HG03103 (cell line): ENCODE results near the gene SHC2.
"Not testable (repeated sequence)": the region's sequence is repeated elsewhere in the genome, so short reads cannot be mapped to it uniquely, and the experiment has no call there.

ENCODE experiments used
- ATAC-seq: cut with Tn5 transposase; IDR thresholded peaks from one replicate; pipeline ENCODE4 v1.9.1; 2021; ENCODE audit warnings: low read depth; ENCODE audit not compliant: unreplicated experiment

The SHC2 gene

DNA sequence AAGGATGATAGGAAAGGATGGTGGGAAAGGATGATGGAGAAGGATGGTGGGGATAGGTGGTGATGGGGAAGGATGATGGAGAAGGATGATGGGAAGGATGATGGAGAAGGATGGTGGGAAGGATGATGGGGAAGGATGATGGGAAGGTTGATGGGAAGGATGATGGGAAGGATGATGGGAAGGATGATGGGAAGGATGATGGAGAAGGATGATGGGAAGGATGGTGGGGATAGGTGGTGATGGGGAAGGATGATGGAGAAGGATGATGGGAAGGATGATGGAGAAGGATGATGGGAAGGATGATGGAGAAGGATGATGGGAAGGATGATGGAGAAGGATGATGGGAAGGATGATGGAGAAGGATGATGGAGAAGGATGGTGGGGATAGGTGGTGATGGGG, 67.3 kb downstream of the SHC2 start:
- not testable (repeated sequence) for ATAC-seq

DNA sequence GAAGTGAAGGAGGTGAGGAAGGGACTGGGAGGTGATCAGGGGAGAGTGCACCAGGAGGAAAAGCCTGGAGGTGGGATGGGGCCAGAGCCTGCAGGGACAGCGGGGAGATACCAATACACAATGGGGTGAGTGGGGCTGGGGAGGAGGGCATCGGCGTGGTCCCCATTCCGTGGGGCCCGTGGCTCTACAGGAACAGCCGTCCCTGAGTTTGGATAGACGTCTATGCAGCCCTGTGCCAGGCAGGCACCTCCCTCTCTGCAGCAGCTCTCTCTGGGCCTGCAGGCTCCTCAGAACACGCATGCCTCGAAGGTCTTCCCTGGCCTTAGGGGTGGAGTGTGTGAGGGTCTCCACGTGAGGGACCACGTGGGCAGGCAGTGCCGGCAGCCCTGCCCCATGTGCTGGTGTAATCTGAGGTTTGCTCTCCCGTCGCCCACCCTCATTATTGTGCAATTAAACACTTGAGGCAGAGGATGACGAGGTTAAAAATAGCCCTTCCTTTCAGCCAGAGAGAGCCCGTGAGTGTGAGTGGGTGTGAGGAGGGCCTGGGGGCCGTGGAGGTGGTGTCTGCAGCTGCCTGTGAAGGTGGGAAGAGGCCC, 68.4 kb downstream of the SHC2 start:
- no peak for ATAC-seq

DNA sequence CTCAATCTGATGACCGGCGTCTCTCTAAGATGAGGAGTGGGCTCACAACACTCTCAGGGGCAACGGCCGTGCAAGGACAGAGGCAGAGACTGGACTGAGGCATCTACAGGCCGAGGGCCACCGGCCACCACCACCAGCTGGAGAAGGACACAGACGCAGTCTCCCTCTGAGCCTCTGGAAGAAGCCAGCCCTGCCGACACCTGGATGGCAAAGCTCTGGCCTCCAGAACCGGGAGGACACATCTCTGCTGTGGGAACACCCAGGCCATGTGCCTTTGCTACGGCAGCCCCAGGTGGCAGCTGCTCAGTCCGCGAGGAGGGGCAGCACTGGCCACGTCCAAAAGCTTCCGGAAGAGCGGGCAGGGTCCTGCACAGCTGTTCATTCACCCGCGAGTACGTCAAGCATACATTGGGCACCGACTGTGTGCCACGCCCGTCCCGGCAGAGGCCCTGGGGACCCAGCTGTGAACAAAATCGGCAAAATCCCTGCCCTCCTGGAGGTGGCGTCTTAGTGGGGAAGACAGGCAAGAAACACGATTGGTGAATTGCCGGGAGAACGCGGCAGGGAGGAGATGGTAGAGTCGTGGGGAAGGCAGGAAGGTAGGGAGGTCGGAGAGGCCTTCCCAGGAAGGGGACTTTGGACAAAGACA, 69.0 kb downstream of the SHC2 start:
- no peak for ATAC-seq

DNA sequence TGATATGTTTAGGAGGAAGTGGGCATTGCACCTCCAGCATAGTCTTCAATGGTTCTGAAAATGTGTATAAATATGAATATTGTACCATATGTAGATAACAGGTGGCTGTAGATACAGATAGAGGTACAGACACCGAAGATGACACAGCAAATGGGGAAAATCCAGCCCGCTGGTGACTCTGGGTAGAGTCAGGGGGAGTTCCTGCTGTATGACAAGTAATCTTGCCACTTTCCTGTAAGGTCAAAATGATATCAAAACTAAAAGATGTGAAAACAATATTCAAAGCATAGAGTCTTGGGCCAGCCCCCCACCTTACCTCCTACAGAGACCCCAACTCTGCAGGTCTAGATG, 69.7 kb downstream of the SHC2 start:
- no peak for ATAC-seq

DNA sequence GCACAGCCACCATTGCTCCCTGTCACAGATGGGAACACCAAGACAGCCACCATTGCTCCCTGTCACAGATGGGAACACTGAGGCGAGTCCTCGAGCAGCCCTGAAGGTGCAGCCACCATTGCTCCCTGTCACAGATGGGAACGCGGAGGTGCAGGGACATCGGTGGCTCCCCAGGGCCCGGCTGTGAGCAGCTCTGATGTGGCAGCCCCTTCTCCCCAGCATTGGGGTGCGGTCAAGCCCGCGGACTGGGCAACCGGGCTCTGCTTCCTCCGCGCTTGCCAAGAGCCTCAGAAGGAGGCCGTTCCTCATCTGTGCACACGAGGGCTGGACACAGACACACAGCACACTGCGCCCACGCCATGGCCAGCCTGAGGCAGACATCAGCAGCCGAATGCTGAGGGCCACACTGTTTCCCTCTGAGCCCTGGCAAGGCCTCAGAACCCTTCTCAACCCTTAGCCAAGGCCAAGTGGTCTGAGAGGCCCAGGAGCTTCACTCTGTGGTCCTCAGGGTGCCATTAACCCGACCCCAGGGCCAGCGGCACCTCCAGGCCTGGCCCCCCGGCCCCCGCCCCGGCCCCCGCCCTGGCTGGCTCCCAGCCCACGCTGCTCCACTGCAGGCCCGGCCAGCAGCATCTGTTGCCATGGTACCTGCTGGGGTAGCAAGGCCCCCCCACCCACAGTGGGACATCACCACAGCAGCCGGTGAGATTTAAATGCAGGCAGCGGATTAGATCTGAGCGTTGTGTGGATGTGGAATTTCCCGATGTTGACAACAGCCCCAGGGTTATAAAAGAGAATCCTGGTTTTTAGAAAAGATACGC, 70.2 kb downstream of the SHC2 start:
- no peak for ATAC-seq

DNA sequence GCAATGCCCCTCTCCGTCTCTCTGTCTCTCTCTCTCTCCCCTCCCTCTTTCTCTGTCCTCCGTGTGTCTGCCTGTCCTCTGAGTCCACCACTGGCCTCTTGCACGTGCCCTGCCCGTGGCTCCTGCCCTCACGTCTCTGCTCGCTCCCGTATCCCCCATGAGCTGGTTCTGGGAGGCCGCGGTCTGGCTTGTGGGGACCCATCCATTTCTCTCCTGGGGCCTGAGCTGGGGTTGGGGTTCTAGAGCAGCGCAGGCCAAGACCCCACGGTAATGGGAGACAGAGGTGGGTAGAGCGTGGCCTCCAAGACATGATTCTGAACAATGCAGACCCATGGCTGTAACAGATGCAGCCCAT, 70.9 kb downstream of the SHC2 start:
- ATAC-seq = no peak

DNA sequence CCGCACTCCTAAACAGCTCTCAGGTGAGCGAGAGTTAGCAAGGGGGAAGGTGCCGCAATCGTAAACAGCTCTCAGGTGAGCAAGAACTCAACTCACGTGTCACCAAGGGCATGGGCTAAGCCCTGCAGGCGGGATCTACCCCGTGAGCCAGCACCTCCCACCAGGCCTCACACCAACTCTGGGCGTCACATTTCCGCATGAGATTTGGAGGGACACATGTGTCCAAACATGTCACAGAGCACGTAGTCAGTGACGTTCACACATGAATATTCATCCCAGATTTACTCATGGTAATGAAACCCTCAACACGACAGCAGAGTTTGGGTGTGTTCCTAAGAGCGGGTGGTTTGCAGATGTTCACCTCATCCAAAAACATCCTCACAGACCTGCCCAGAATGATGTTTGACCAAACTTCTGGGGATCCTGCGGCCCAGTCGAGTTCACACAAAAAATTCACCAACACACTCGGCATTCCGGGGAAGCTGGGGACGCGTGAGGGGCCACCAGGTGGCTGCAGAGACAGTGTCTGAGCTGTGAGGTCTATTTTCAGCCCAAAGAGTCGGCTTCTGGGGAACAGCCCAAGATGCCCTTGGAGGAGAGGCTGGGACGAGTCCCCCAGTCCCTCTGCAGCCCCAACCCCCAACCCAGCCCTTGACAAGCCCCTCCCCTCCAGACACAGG, 71.4 kb downstream of the SHC2 start:
- no peak for ATAC-seq

DNA sequence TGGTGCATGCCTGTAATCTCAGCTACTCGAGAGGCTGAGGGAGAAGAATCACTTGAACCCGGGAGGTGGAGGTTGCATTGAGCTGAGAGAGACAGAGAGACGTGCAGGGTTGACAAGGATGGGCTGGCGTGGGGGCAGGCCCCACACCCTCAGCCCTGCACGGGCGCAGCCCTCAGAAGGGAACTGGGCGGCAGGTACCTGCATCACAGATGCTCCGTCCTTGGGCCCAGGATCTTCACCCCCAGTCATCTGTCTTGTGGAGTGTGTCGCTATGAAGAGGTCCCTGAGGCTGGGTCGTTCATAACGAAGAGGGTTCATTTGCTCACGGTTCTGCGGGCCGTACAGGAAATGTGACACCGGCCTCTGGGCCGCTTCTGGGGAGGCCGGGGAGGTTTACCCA, 72.1 kb downstream of the SHC2 start:
- ATAC-seq = no peak

DNA sequence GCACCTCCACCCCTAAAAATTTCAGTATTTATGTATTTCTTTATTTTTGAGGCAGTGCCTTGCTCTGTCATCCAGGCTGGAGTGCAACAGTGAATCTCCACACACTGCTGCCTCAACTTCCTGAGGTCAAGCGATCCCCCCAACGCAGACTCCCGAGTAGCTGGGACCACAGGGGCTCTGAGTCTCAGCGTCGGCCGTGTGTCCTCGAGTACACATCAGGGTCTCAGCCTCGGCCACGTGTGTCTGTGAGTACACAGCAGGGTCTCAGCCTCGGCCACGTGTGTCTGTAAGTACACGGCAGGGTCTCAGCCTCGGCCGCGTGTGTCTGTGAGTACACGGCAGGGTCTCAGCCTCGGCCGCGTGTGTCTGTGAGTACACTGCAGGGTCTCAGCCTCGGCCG, 73.1 kb downstream of the SHC2 start:
- ATAC-seq = no peak

DNA sequence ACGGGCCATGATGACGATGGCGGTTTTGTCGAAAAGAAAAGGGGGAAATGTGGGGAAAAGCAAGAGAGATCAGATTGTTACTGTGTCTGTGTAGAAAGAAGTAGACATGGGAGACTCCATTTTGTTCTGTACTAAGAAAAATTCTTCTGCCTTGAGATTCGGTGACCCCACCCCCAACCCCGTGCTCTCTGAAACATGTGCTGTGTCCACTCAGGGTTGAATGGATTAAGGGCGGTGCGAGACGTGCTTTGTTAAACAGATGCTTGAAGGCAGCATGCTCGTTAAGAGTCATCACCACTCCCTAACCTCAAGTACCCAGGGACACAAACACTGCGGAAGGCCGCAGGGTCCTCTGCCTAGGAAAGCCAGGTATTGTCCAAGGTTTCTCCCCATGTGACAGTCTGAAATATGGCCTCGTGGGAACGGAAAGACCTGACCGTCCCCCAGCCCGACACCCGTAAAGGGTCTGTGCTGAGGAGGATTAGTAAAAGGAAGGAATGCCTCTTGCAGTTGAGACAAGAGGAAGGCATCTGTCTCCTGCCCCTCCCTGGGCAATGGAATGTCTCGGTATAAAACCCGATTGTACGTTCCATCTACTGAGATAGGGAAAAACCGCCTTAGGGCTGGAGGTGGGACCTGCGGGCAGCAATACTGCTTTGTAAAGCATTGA, 74.1 kb downstream of the SHC2 start:
- not testable (repeated sequence) for ATAC-seq

DNA sequence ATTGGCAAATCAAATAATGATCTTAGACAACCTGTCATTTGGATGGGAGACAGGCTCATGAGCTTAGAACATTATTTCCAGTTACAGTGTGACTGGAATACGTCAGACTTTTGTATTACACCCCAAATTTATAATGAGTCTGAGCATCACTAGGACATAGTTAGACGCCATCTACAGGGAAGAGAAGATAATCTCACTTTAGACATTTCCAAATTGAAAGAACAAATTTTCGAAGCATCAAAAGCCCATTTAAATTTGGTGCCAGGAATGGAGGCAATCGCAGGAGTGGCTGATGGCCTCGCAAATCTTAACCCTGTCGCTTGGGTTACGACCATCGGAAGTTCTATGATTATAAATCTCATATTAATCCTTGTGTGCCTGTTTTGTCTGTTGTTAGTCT, 74.6 kb downstream of the SHC2 start:
- not testable (repeated sequence) for ATAC-seq

DNA sequence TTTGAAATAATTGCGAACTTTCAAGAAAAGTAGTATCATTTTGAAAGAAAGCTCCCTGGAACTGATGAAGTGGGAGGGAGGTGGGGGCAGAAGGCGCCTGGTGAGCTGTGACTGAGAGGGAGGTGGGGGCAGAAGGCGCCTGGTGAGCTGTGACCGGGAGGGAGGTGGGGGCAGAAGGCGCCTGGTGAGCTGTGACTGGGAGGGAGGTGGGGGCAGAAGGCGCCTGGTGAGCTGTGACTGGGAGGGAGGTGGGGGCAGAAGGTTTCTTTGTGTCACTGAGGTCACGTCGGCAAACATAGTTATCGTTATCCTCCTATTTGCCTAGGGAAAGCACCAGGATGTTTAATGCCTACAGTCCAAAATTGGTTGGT, 76.0 kb downstream of the SHC2 start:
- no peak for ATAC-seq

DNA sequence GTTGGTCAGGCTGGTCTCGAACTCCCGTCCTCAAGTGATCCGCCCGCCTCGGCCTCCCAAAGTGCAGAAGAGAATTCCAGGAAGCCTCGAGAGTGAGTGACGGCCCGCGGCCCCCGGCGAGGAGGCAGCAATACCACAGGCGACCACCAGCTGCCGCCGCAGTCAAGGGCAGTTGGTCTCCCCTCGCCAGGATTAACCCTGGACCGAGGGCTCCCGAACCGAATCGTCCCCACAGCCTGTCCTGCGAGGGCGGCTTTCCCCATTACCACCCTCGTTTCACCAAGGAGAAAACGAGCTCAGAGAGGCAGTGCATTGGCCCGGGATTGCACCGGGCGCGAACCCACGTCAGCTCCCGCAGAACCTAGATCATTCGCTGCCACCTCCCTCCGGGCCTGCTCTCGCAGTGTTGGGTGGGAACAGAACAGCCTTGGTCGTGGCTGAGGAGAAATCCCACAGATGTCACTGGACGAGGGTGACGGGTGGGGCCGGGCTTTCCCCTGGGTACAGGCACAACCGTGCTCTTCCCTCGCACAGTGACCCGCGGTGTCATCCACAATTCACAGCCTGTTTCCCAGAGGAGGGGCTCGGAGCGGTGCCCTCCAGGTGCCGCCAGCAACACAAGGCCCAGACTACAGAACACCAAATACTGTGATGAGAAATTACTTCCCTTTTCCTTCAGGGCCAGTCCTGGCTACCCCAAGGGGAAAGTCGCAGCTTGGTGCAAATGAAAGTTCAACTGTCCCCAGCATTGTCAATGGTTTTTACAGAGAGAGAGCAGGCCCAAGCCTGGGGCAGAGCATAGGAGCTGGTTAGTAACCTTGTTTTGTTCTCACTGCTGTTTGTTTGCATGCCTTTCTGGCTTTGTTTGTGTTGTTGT, 76.7 kb downstream of the SHC2 start:
- ATAC-seq = no peak

DNA sequence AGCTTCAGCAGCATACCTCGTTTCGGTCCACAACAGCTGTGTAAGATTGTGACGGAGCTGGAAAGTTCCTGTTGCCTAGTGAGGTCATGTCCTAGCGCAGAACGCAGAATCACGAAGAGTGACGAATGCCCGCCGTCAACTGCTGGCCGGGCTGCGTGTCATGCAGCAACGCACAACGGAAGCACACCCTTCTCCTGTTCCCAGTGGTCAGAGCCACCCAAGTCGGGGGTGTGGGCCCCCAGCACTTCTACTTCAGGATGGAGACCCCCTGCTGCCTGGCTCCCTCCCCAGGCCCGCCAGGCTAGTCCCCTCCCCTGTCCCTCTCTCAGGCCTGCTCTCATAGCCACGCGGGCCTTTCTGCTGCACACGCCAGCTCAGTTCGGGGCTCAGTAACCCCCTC, 77.8 kb downstream of the SHC2 start:
- no peak for ATAC-seq

DNA sequence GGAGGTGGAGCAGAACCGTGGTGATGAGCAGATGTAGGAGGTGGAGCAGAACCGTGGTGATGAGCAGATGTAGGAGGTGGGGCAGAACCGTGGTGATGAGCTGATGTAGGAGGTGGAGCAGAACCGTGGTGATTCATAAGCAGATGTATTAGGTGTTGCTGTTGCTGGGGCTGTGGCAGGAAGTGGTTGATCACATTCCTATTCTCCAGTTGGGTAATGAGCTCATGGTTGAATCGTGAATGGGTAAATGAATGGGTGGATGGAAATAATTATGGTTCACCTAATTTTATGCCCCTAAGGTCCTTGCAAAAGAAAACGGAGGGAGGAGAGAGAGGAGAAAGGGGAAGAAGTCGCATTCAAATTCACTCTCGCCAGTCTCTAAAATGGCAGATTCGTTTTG, 78.3 kb downstream of the SHC2 start:
- not testable (repeated sequence) for ATAC-seq

DNA sequence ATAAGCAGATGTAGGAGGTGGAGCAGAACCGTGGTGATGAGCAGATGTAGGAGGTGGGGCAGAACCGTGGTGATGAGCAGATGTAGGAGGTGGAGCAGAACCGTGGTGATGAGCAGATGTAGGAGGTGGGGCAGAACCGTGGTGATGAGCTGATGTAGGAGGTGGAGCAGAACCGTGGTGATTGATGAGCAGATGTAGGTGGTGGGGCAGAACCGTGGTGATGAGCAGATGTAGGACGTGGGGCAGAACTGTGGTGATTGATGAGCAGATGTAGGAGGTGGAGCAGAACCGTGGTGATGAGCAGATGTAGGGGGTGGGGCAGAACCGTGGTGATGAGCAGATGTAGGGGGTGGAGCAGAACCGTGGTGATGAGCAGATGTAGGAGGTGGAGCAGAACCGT, 78.9 kb downstream of the SHC2 start:
- ATAC-seq = not testable (repeated sequence)

DNA sequence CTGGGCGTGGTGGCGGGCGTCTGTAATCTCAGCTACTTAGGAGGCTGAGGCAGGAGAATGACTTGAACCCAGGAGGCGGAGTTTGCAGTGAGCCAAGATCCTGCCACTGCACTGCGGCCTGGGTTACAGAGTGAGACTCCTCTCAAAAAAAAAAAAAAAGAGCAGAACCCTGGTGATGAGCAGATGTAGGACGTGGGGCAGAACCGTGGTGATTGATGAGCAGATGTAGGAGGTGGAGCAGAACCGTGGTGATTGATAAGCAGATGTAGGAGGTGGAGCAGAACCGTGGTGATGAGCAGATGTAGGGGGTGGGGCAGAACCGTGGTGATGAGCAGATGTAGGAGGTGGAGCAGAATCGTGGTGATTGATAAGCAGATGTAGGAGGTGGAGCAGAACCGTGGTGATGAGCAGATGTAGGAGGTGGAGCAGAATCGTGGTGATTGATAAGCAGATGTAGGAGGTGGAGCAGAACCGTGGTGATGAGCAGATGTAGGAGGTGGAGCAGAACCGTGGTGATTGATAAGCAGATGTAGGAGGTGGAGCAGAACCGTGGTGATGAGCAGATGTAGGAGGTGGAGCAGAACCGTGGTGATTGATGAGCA, 80.1 kb downstream of the SHC2 start:
- ATAC-seq = not testable (repeated sequence)

DNA sequence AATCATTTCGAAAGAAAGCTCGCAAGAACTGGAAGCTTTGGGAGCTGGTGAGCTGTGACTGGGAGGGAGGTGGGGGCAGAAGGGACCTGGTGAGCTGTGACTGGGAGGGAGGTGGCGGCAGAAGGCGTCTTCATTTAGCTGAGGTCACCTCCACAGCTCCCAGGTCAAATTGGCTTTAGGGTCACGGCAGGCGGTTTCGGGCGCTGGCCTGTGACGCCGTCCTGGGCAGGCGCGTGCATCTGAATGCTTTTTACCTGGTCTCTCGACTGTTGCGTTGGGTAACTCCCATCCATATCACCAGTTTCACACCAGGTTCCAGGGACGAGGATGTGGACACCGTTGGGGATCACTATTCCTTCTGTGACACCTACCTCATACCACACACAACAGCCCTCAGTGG, 81.0 kb downstream of the SHC2 start:
- ATAC-seq = no peak

DNA sequence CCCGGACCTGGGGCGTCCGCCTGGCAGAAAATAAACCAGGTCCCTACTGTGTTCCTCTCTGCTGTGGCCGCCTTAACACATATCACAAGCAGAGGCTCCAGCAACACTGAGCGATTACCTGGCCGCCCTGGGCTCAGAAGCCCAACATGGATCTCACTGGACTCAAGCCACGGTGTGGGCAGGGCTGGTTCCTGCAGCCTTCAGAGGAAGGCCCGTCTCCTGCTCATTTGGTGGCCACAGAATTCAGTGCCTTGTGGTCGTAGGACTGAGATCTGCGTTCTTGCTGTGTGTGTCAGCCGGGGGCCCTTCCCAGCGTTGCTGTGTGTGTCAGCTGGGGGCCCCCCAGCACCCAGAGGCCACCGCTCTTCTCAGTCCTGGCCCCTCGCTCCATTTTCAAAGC, 82.1 kb downstream of the SHC2 start:
- no peak for ATAC-seq
